SW480 (cell line): ENCODE data around the gene MFN1.

ENCODE experiments used
- DNase-seq: peaks from one replicate; pipeline ENCODE4 v3.0.0-alpha.2; 2016; ENCODE audit warnings: low spot score

MFN1 gene

DNA sequence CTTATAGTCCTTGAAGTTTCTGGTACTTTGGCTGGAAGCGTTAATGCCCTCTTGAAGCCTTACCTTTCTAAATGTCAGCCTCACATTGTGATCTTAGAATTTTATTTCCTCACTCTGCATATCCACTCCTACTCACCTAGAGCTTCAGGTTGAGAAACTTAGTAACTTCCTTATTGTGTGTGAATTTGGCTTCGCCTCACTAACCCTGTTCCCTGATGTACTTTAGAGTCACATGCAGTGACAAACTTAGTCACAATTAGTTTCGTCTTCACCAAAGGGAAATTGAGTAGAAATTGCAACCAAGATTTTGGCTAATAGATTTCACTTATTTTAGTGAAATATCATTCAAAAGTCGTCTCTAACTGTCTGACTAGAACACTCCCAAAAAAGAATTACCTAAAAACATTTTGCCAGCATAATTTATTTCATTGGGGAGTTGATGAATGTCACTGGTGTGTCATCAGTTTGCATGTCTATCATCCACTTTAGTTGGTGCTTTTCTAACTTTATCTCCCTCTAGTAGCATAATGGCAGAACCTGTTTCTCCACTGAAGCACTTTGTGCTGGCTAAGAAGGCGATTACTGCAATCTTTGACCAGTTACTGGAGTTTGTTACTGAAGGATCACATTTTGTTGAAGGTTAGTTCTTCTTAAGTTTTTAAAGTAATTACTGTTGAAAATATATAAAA is 960 bp downstream of the MFN1 start:
- no peak for DNase-seq

GRCh38 chr3:179355996-179356395 is 8.5 kb downstream of the MFN1 start:
- DNase-seq = no peak

GRCh38 chr3:179363332-179363731 is 15.8 kb downstream of the MFN1 start:
- DNase-seq = no peak

- DNase-seq = no peak
Observed at GRCh38 chr3:179369621-179370020, 22.1 kb downstream of the MFN1 start.

GRCh38 chr3:179373938-179374337 is 26.4 kb downstream of the MFN1 start:
- no peak for DNase-seq

- DNase-seq = no peak
Observed at GRCh38 chr3:179375091-179375999, 27.8 kb downstream of the MFN1 start.

GRCh38 chr3:179376474-179376873 is 29.0 kb downstream of the MFN1 start:
- DNase-seq = no peak

DNA sequence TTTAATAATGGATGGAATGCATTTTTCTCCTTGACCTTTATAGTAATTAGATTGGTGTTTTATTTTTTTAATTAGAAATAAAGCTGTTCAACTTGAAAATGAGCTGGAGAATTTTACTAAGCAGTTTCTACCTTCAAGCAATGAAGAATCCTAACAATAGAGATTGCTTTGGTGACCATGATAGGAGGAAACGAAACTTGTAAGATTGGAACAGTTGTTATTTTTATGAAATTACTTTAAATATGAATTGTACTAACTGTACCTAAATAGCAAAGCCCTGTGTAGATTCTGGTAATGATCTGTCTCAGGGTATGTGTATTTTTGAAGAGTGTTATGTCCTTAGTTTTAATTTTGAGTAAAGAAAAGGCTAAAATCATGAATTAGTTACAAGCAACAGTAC is 44.4 kb downstream of the MFN1 start:
- no peak for DNase-seq

- DNase-seq = no peak
Observed at GRCh38 chr3:179398574-179399231, 51.2 kb downstream of the MFN1 start.

DNA sequence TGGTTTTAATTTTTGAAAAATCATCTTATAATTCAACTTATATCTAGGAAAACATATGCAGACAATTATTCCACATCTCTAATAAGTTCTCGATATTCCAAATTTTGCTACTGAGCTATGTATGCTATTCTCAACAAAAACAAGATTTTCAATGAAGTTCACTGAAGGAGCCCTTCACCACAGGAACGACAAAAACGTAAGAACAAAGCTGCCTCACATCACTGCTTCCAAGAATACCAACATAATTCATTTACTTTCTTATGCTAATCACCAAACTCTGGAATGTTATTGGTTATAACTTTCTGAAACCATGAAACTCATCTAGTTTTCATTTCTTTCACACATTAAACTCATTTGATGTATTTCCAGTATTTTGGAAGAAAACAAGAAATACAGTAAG is 54.1 kb downstream of the MFN1 start:
- no peak for DNase-seq

DNA sequence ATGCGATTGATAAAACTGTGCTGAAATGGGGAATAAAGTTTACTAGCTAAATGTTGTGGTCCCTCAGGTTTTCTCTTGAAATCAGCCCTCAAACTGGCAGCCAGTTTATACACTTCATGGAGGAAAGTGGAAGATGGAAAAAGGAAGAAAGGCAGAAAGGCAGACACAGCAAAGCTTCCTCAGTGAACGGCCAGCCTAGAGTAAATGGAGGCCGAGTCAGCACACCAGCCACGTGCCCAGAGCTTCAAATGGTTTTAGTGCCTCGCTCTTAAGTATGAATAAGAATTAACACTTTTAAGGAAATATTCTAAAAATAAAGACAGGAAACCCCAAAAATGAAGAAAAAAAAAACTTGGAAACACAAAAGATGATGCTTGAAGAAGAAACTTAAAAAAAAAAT is 55.5 kb downstream of the MFN1 start:
- no peak for DNase-seq

DNA sequence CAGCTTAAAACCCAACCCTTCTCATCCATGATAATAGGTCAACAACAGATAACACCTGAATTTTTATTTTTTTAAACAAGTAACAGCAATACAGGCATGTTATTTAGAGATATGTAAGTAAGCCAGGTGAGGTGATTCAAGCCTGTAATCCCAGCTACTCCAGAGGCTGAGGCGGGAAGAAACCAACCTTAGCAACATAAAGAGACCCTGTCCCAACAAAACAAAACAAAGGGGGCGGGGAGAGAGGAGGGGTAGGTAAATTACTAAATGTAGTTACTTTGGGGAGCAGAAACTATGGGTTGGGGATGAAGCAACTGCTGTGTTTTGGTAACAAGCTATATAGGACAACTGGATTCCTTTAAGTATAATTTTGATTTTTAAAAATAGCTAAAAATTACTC is 56.8 kb downstream of the MFN1 start:
- no peak for DNase-seq

- DNase-seq = no peak
Observed at GRCh38 chr3:179410331-179410730, 62.8 kb downstream of the MFN1 start.

DNA sequence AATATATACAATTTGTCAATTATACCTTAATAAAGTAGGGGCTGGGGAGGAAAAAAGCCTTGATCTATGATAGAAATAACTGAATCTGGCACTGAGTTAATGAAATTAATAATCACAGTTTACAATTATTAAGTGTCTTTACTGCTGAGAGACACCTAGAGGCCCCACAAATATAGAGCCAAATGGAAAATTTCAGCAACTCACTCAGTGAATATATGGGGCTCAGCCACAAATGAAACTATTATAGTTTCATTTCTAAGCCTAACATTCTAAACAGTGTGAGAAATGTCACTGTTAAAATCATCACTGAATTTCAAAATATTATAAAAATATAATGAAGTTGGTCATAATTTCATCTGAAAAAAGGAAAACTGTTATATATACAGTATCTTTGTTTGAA is 63.5 kb downstream of the MFN1 start:
- no peak for DNase-seq

DNA sequence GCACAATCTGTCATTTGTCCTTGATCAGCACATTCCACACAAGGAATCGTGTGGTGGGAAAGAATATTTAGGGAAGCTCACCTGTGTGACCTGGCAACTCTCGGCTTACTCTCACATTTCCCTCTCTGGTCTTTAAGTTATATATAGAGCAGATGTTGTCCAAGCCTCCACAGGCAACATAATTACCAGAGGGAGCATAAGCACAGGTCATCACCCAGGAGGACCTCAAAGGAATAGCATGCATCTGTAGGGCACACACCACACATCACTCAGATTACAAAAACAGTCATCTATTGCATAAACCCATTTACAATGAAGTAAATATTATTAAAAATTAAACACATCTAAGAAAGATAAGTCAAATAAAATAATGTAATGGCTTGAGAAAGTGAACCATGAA is 67.3 kb downstream of the MFN1 start:
- DNase-seq = no peak

- no peak for DNase-seq
Observed at GRCh38 chr3:179415377-179415776, 67.9 kb downstream of the MFN1 start.

DNA sequence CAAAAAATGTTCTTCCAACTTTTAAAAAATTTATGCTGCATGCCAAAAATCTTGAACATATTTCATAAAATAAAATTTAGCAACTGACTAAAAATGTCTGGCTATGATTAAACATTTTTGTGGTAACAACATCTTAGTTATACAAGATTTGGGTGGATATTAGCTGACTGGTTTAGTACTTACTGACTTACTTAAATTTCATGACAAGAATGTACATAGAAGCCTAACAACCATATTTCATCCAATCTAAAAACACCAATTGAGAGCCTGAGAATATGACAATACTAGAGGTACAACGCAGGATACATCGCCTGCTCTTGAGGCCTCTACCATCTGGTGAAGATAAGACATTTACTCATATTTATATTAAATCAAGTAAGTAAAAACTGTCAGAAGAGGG is 69.2 kb downstream of the MFN1 start:
- no peak for DNase-seq

GRCh38 chr3:179418610-179419009 is 71.1 kb downstream of the MFN1 start:
- no peak for DNase-seq

DNA sequence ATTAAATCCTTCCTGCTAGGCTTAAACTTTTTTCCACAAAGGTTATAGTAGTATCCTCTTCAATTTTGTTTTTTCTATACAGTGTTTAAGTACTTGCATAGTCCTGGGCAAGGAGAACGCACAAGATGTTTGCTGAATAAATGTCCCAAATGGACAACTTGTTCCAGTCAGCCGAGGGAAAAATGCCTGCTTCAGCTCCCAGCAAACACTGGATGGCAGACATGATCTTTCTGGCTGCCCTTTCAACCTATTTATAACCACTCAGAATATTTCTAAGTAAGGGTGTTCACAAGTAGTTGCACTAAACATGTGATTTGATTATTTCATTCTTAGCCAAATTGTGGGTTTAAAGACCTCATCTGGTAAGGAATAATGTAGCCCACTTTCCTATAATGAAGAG is 74.0 kb downstream of the MFN1 start:
- peak; percentile 16 for DNase-seq

DNA sequence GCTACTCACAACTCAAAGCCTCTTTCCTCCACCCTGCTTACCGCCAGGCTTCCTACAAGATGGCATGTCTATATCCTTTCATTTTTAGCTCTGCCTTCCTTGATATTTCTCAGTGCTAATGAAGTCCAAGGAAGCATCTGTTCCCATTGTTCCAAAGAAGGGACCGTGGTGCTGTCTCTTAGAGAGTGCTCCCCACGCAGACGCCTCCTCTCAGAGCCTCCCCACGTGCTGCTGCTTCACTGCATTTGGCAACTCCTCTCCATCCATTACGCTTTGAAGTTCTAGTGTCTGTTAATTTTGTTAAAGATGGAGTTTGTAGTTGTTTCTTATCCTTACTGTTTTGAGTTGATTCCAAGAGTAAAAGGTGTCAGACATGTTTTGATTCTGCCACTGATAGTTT is 77.6 kb downstream of the MFN1 start:
- DNase-seq = no peak

DNA sequence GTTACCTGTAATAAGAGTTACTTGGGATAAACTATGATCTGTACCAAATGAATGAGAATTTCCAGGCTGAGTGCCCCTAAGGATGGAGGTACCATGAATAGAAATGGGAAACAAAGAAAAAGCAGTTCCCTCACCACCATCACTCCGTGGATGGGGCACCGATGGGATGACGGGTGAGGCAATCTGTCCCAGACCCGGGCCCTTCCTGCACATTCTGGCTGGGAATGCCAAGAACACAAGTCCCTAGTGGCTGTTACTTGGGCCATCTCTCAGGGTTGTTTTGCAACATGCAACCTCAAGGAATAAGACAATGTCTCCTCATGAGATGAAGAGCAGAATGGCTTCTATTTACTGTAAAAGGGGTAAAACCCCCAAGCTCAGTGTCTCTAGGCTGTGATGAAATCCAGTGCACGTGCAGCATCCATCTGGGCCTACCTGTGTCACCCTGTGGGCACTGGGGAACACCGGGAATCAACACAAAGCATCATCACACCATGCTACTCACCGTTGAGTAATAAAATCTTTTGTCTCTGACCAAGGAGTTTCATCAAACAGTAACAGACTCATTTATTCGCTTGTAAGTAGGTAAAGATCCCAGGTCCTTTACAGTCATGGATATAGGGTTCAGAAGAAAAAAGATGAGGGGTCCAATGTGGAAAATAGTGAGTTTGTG is 81.5 kb downstream of the MFN1 start:
- no peak for DNase-seq

DNA sequence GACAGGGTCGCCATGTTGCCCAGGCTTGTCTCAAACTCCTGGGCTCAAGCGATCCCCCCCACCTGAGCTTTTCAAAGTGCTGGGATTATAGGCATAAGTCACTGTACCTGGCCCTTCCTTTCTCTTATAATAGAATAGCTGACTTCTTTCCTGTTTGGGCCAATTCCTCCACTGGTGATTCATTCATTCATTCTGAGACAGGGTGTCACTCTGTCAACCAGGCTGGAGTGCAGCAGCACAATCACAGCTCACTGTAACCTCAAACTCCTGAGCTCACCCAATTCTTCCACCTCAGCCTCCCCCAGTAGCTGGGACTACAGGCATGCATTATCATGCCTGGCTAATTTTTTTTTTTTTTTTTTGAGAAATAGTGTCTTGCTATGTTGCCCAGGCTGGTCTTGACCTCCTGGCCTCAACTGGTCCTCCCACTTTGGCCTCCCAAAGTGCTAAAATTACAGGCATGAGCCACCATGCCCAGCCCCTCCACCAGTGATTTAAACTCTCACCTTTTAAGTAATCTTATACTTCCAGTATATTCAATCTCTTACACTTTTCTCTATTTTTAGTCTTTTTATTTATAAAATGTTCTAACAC is 82.9 kb downstream of the MFN1 start:
- no peak for DNase-seq
